ENCODE measurements around the gene FGD2. TPM values are rescaled to one million over a fixed set of nuclear protein-coding genes. Genes with fewer than 3 reads are reported as not detected.

The FGD2 gene
- total and polyA plus RNA-seq, 2 of the 8 experiments (the other 6 are each of a cell fraction or from before 2014, with no cell fraction given), result 0.12 to 0.32 TPM

- FAIRE-seq, result no peak
- Histone ChIP-seq H3K56ac (replicated peaks; ENCODE audit: insufficient read length, low read depth, low read length) (no peak overlapping the region), H3K79me2 (ENCODE audit: control insufficient read depth in 1 of 2, insufficient read depth in 2 of 2, low read length in 2 of 2) (peaks cover 0 to 36% of the 10 kb centered on the region in 2 experiments; a peak in 2 of 4 replicates), H2BK12ac (ENCODE audit: low read depth, low read length) (no peak overlapping the region), H3K27ac (ENCODE audit: low read depth, low read length) (no peak overlapping the region), H3K18ac (ENCODE audit: extremely low read depth, low read length) (no peak overlapping the region), H3K27me3 (replicated peaks in 1 of 4; ENCODE audit: control insufficient read depth in 3 of 4, extremely low read depth in 1 of 4, insufficient read depth in 3 of 4, low read length in 3 of 4) (no peaks in the 10 kb centered on the region), H3K4me2 (ENCODE audit: insufficient read depth in 1 of 2, low read depth in 2 of 2, low read length in 2 of 2) (no peak overlapping the region), H3K23ac (ENCODE audit: insufficient read length) (no peak overlapping the region), H2BK15ac (ENCODE audit: low read length) (no peak overlapping the region), H3K14ac (ENCODE audit: insufficient read length) (no peak overlapping the region), H4K8ac (ENCODE audit: extremely low read depth, insufficient read depth, low read length) (no peak overlapping the region), H3K4ac (replicated peaks; ENCODE audit: insufficient read length, low read depth, low read length) (no peak overlapping the region), H3K9me3 (ENCODE audit: insufficient read depth in 2 of 2, low read depth in 1 of 2, low read length in 1 of 2) (no peaks in the 10 kb centered on the region), H3K36me3 (ENCODE audit: control insufficient read depth in 2 of 4, insufficient read depth in 4 of 4, low read length in 3 of 4) (peaks cover 42 to 71% (median 64%) of the 10 kb centered on the region in 4 experiments), H3K9ac (replicated peaks in 1 of 4; ENCODE audit: extremely low read depth in 1 of 4, low read depth in 3 of 4, low read length in 3 of 4) (no peak overlapping the region), H2AK5ac (ENCODE audit: low read depth, low read length) (no peak overlapping the region), H2AFZ (ENCODE audit: low read length) (no peak overlapping the region), H2BK20ac (ENCODE audit: low read length) (no peak overlapping the region), H3K4me1 (replicated peaks in 1 of 4; ENCODE audit: control insufficient read depth in 3 of 4, insufficient read depth in 4 of 4, low read length in 3 of 4) (peaks cover 3 to 10% (median 8%) of the 10 kb centered on the region in 4 experiments), H3K23me2 (ENCODE audit: low read depth, low read length) (no peaks in the 10 kb centered on the region), H2BK120ac (replicated peaks; ENCODE audit: low read depth, low read length) (no peak overlapping the region), H4K20me1 (replicated peaks in 1 of 2; ENCODE audit: control insufficient read depth in 1 of 2, insufficient read depth in 2 of 2, low read length in 2 of 2) (peaks cover 22 to 32% of the 10 kb centered on the region in 2 experiments), H4K91ac (replicated peaks; ENCODE audit: insufficient read length, low read length) (no peak overlapping the region), H2BK5ac (ENCODE audit: low read depth, low read length) (no peak overlapping the region), H3K4me3 (ENCODE audit: extremely low read depth in 1 of 4, insufficient read depth in 2 of 4, low read depth in 3 of 4, low read length in 4 of 4) (no peak overlapping the region), H4K5ac (ENCODE audit: insufficient read length, low read depth, low read length) (no peak overlapping the region), H3K79me1 (ENCODE audit: low read depth, low read length) (peaks cover 2% of the 10 kb centered on the region; the same call in 1 of the 2 replicates)
- DNase-seq (ENCODE audit: low read depth in 1 of 2, low spot score in 2 of 2), result no peak
- CTCF ChIA-PET (ENCODE audit: partially characterized antibody), result interaction anchor here (1.0 to 14.9 kb wide), 8 partner anchors 11 to 233 kb away, joined by 3 to 237 read pairs (median 6); partner anchors contain the start of gene PI16
- TF ChIP-seq HDAC2 (IDR thresholded peaks at IDR 0.05; ENCODE audit: borderline replicate concordance in 1 of 2, low read depth in 2 of 2, low read length in 2 of 2), result no peak
- POLR2A ChIA-PET (ENCODE audit: partially characterized antibody), result interaction anchor here (1.5 kb wide), 1 partner anchor 10 kb away, joined by 5 read pairs; the partner anchor contains the start of gene MTCH1
- 96% methylated on average over 7 of the region's 7 CpGs; no CpG with 5 or more reads in 1 of the 2 experiments for WGBS, 2 experiments (ENCODE audit: extremely low coverage in 1 of 2, insufficient coverage in 1 of 2, insufficient read length in 1 of 2, insufficient replicate concordance in 2 of 2, low coverage in 1 of 2, low lambda C conversion rate in 2 of 2, missing lambda C conversion rate in 1 of 2)
These were observed 28.9 kb upstream of the FGD2 start for GRCh38 chr6:36976509-36976908.

All from H1 (cell line).